Measurements from ENCODE around the gene KIF23. TPM values are rescaled to one million over a fixed set of nuclear protein-coding genes. Genes with fewer than 3 reads are reported as not detected.
A peak's percentile ranks its signal among the peaks of the same experiment; 100 is the strongest.

Gene KIF23
- polyA plus RNA-seq, 2 of the 4 experiments (the other 2 are of a cell fraction): 81.8 to 117 TPM

DNA sequence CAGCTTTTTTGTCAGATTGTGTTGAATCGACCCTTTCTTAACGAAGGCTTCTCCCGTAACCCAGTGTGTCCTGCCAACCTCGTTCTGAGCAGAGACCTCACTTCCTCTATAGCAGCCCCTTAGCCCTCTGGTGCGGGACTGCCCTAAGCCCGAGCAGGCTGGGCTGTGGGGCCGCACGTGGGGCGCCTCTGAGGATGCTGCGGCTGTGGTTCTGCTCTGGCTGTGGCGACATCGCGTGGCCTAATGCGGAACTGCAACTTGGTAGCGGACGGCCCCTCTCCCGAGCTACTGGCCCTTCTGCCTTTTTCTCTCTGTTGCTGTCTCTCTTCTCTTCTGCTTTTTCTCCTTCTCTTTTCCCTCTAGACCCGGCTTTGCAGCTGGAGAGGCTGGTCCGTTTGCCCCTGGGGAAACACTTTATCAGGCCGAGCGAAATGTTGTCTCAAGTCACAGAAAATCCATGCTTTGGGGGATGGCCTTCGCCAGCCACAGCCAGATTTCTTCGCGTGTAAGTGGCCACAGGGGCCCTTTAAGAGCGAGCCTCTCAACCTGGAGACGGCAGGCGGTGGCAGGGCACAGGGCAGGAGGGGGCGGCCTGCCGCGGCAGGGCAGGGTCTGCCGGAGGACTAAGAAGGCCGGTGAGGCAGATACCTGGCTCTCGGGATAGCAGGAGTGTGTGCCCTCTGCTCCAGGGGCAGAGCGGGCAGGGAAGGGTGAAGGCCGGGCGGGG, 19.4 kb upstream of the KIF23 start (continued):
- TF ChIP-seq, protein P1, sequence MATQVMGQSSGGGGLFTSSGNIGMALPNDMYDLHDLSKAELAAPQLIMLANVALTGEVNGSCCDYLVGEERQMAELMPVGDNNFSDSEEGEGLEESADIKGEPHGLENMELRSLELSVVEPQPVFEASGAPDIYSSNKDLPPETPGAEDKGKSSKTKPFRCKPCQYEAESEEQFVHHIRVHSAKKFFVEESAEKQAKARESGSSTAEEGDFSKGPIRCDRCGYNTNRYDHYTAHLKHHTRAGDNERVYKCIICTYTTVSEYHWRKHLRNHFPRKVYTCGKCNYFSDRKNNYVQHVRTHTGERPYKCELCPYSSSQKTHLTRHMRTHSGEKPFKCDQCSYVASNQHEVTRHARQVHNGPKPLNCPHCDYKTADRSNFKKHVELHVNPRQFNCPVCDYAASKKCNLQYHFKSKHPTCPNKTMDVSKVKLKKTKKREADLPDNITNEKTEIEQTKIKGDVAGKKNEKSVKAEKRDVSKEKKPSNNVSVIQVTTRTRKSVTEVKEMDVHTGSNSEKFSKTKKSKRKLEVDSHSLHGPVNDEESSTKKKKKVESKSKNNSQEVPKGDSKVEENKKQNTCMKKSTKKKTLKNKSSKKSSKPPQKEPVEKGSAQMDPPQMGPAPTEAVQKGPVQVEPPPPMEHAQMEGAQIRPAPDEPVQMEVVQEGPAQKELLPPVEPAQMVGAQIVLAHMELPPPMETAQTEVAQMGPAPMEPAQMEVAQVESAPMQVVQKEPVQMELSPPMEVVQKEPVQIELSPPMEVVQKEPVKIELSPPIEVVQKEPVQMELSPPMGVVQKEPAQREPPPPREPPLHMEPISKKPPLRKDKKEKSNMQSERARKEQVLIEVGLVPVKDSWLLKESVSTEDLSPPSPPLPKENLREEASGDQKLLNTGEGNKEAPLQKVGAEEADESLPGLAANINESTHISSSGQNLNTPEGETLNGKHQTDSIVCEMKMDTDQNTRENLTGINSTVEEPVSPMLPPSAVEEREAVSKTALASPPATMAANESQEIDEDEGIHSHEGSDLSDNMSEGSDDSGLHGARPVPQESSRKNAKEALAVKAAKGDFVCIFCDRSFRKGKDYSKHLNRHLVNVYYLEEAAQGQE (IDR thresholded peaks at IDR 0.05): no peak
- TF ChIP-seq RARB (CRISPR knock-in tag; IDR thresholded peaks at IDR 0.05) (no peak), EHMT2 (IDR thresholded peaks at IDR 0.05; ENCODE audit: low read depth) (no peak), BHLHE40 (IDR thresholded peaks at IDR 0.05; ENCODE audit: low read depth, low read length) (peak; percentile 57; the same call in 1 of the 2 replicates), FOSB (CRISPR knock-in tag; IDR thresholded peaks at IDR 0.05) (no peak), FOSL2 (IDR thresholded peaks at IDR 0.05) (no peak), FOSL2 (CRISPR knock-in tag; IDR thresholded peaks at IDR 0.05) (no peak), MAFK (IDR thresholded peaks at IDR 0.05; ENCODE audit: partially characterized antibody) (no peak), ZC3H11A (IDR thresholded peaks at IDR 0.05) (no peak; the same call in 1 of the 2 replicates), KDM1A (IDR thresholded peaks at IDR 0.05; ENCODE audit: low read depth) (no peak), RFX5 (IDR thresholded peaks at IDR 0.05) (no peak), JUNB (IDR thresholded peaks at IDR 0.05) (no peak), PHF8 (IDR thresholded peaks at IDR 0.05; ENCODE audit: borderline replicate concordance, low read depth) (no peak), KDM5A (IDR thresholded peaks at IDR 0.05) (no peak)
- TF ChIP-seq, protein P2, sequence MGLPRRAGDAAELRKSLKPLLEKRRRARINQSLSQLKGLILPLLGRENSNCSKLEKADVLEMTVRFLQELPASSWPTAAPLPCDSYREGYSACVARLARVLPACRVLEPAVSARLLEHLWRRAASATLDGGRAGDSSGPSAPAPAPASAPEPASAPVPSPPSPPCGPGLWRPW (IDR thresholded peaks at IDR 0.05): no peak
- TF ChIP-seq, protein P3, sequence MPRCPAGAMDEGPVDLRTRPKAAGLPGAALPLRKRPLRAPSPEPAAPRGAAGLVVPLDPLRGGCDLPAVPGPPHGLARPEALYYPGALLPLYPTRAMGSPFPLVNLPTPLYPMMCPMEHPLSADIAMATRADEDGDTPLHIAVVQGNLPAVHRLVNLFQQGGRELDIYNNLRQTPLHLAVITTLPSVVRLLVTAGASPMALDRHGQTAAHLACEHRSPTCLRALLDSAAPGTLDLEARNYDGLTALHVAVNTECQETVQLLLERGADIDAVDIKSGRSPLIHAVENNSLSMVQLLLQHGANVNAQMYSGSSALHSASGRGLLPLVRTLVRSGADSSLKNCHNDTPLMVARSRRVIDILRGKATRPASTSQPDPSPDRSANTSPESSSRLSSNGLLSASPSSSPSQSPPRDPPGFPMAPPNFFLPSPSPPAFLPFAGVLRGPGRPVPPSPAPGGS (IDR thresholded peaks at IDR 0.05): no peak
- TF ChIP-seq, protein P4, sequence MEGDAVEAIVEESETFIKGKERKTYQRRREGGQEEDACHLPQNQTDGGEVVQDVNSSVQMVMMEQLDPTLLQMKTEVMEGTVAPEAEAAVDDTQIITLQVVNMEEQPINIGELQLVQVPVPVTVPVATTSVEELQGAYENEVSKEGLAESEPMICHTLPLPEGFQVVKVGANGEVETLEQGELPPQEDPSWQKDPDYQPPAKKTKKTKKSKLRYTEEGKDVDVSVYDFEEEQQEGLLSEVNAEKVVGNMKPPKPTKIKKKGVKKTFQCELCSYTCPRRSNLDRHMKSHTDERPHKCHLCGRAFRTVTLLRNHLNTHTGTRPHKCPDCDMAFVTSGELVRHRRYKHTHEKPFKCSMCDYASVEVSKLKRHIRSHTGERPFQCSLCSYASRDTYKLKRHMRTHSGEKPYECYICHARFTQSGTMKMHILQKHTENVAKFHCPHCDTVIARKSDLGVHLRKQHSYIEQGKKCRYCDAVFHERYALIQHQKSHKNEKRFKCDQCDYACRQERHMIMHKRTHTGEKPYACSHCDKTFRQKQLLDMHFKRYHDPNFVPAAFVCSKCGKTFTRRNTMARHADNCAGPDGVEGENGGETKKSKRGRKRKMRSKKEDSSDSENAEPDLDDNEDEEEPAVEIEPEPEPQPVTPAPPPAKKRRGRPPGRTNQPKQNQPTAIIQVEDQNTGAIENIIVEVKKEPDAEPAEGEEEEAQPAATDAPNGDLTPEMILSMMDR (IDR thresholded peaks at IDR 0.05): peak; percentile 90
- TF ChIP-seq, protein P5, sequence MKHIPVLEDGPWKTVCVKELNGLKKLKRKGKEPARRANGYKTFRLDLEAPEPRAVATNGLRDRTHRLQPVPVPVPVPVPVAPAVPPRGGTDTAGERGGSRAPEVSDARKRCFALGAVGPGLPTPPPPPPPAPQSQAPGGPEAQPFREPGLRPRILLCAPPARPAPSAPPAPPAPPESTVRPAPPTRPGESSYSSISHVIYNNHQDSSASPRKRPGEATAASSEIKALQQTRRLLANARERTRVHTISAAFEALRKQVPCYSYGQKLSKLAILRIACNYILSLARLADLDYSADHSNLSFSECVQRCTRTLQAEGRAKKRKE (CRISPR knock-in tag; IDR thresholded peaks at IDR 0.05; ENCODE audit: low read depth): no peak
- TF ChIP-seq, protein P6, sequence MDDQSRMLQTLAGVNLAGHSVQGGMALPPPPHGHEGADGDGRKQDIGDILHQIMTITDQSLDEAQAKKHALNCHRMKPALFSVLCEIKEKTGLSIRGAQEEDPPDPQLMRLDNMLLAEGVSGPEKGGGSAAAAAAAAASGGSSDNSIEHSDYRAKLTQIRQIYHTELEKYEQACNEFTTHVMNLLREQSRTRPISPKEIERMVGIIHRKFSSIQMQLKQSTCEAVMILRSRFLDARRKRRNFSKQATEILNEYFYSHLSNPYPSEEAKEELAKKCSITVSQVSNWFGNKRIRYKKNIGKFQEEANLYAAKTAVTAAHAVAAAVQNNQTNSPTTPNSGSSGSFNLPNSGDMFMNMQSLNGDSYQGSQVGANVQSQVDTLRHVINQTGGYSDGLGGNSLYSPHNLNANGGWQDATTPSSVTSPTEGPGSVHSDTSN (IDR thresholded peaks at IDR 0.05): no peak
- TF ChIP-seq, protein P7, sequence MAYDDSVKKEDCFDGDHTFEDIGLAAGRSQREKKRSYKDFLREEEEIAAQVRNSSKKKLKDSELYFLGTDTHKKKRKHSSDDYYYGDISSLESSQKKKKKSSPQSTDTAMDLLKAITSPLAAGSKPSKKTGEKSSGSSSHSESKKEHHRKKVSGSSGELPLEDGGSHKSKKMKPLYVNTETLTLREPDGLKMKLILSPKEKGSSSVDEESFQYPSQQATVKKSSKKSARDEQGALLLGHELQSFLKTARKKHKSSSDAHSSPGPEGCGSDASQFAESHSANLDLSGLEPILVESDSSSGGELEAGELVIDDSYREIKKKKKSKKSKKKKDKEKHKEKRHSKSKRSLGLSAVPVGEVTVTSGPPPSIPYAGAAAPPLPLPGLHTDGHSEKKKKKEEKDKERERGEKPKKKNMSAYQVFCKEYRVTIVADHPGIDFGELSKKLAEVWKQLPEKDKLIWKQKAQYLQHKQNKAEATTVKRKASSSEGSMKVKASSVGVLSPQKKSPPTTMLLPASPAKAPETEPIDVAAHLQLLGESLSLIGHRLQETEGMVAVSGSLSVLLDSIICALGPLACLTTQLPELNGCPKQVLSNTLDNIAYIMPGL (CRISPR knock-in tag; IDR thresholded peaks at IDR 0.05; ENCODE audit: borderline replicate concordance): no peak

All from A549 (cell line).